HG03558 (cell line): ENCODE measurements around the gene UBE2E2.
A peak's percentile ranks its signal among the peaks of the same experiment; 100 is the strongest.

Experiments used
- ATAC-seq: cut with Tn5 transposase; IDR thresholded peaks from one replicate; pipeline ENCODE4 v1.9.1; 2021; ENCODE audit warnings: moderate number of reproducible peaks; ENCODE audit not compliant: unreplicated experiment; ENCODE audit errors: extremely low read depth

Gene UBE2E2

GRCh38 chr3:23372285-23372684, 169.2 kb downstream of the UBE2E2 start:
- ATAC-seq: no peak

GRCh38 chr3:23376516-23377248, 173.6 kb downstream of the UBE2E2 start:
- ATAC-seq: no peak

- no peak for ATAC-seq
These were observed 175.0 kb downstream of the UBE2E2 start for GRCh38 chr3:23377928-23378672.

- ATAC-seq: no peak
These were observed 180.7 kb downstream of the UBE2E2 start for GRCh38 chr3:23383875-23384274.

- no peak for ATAC-seq
These were observed 182.2 kb downstream of the UBE2E2 start for GRCh38 chr3:23385327-23385726.

- ATAC-seq: no peak
These were observed 184.3 kb downstream of the UBE2E2 start for GRCh38 chr3:23387286-23387918.

- no peak for ATAC-seq
These were observed 186.0 kb downstream of the UBE2E2 start for GRCh38 chr3:23389089-23389488.

- ATAC-seq: no peak
These were observed 186.6 kb downstream of the UBE2E2 start for GRCh38 chr3:23389686-23390085.

- no peak for ATAC-seq
These were observed 187.3 kb downstream of the UBE2E2 start for GRCh38 chr3:23390446-23390845.

- ATAC-seq: no peak
These were observed 187.9 kb downstream of the UBE2E2 start for GRCh38 chr3:23390989-23391553.

GRCh38 chr3:23395115-23395514, 192.0 kb downstream of the UBE2E2 start:
- ATAC-seq: no peak

- ATAC-seq: no peak
These were observed 193.6 kb downstream of the UBE2E2 start for GRCh38 chr3:23396746-23397145.

- ATAC-seq: no peak
These were observed 196.1 kb downstream of the UBE2E2 start for GRCh38 chr3:23399221-23399620.

GRCh38 chr3:23402728-23403492, 199.8 kb downstream of the UBE2E2 start:
- no peak for ATAC-seq

GRCh38 chr3:23404246-23404645, 201.1 kb downstream of the UBE2E2 start:
- ATAC-seq: no peak

- ATAC-seq: peak; percentile 34
These were observed 202.0 kb downstream of the UBE2E2 start for GRCh38 chr3:23405081-23405480.

GRCh38 chr3:23406601-23407000, 203.5 kb downstream of the UBE2E2 start:
- no peak for ATAC-seq

GRCh38 chr3:23418026-23418425, 214.9 kb downstream of the UBE2E2 start:
- ATAC-seq: no peak

- ATAC-seq: peak; percentile 11
These were observed 218.8 kb downstream of the UBE2E2 start for GRCh38 chr3:23421811-23422516.

- peak; percentile 69 for ATAC-seq
These were observed 219.4 kb downstream of the UBE2E2 start for GRCh38 chr3:23422517-23422851.
